ENCODE results near the gene DPH2.

The DPH2 gene

DNA sequence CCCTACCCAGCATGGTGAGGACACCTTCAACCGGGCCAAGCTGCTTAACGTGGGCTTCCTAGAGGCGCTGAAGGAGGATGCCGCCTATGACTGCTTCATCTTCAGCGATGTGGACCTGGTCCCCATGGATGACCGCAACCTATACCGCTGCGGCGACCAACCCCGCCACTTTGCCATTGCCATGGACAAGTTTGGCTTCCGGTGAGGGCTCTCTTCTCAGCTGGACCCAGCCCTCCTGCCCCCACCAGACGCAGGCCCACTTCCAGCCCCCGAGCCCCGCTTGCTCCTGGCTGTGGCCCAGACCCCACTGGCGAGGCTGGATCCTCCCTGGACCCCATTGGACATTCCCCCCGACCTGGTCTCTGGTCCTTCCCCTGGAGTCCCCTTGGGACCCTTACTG, 15.0 kb downstream of the DPH2 start:
- DNase-seq (ENCODE audit: low spot score), result no peak

DNA sequence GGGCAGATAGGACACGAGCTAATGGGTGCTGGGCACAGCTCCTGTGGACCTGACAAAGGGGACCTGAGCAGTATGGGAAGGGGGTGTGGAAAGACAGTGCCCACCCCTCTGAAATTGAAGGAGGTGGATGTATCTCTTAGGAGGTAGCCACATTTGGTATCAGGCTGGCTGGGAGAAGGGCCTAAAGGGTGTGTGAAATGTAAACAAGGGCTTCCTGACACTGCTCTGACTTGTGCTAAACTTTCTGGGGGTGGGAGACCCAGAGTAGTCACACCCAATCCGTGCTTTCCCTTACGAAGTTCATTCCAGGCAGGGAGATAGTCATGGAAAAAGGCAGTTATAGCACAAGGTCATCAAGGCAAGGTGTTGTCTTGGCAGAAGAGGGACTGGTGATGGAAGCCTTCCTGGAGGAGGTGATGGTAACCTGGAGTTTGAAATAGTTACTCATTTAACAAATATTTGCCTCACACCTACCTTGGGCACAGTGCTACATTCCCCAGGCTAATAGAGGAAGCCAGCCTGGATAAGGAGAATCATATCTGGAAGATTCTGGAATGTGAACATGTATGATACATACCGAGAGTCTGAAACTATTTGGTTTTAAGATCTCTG, 16.3 kb downstream of the DPH2 start:
- DNase-seq (ENCODE audit: low spot score), result no peak

DNA sequence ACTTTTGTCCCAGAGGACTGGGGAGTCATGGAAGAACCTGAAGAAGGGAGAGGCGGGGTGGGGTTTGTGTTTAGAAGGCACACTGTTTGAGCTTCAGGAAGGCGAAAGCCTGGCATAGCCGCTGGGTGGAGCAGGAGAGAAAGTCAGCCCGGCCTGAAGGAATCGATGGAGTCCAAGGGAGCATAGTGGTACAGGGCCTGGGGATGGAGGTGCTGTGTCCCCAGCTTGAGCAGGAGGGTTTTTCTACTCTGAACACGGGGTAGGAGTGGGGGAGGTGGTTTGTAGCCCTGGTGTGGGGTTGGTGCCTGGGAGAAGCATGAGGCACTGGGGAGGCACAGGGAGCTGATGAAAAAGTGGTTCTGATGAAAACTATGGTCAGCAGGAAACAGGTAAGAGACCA, 16.9 kb downstream of the DPH2 start:
- no peak for DNase-seq (ENCODE audit: low spot score)

DNA sequence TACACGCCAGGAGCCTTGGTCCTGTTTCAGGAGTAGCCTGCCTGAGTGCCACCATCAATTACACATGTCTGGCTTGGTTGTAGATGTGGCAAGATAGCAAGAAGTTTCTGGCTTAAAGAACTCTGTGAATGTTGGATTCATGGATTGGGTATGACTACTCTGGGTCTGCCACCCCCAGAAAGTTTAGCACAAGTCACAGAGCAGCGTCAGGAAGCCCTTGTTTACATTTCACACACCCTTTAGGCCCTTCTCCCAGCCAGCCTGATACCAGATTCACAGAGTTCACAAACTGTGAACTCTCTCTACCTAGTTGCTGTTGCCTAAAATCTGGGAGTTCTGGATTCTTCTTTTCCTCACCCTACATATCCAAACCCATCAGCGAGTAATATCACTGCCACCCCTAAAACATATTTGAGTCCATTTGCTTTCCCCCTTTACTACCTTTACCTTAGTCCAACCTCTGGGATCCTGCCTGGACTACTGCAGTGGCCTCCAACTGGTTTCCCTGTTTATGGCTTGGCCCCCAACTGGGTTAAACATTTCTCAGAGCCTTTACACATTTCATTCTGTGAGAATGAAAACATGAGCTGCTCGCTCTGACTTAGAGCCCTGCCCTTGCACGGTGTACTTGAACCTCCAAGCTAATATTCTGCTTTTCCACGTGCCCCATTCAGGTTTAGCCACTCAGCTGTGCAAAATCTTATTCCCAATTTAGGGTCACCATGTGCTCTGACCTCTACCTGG, 17.5 kb downstream of the DPH2 start:
- DNase-seq (ENCODE audit: low spot score), result no peak

DNA sequence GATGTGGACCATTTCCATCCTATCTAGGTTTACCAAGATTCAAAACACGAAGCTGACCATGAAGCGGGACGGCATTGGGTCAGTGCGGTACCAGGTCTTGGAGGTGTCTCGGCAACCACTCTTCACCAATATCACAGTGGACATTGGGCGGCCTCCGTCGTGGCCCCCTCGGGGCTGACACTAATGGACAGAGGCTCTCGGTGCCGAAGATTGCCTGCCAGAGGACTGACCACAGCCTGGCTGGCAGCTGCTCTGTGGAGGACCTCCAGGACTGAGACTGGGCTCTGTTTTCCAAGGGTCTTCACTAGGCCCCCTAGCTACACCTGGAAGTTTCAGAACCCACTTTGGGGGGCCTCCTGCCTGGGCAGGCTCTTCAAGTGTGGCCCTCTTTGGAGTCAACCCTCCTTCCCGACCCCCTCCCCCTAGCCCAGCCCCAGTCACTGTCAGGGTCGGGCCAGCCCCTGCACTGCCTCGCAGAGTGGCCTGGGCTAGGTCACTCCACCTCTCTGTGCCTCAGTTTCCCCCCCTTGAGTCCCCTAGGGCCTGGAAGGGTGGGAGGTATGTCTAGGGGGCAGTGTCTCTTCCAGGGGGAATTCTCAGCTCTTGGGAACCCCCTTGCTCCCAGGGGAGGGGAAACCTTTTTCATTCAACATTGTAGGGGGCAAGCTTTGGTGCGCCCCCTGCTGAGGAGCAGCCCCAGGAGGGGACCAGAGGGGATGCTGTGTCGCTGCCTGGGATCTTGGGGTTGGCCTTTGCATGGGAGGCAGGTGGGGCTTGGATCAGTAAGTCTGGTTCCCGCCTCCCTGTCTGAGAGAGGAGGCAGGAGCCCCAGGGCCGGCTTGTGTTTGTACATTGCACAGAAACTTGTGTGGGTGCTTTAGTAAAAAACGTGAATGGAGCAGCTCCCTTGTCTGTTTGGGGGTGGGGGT, 20.7 kb downstream of the DPH2 start:
- no peak for DNase-seq (ENCODE audit: low spot score)

DNA sequence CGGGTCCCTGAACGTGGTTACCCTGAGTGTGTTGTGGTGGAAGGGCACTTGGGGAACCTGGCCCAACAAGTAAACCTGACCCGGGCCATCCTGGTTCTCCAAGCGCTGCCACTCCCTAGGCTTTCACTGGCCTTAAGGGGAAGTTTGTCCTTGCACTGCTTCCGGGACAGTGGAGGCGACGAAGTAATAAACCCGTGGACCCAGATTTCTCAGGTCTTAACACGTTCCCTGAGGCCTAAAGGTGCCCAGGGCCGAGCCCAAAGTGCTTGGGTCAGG, 21.3 kb downstream of the DPH2 start:
- DNase-seq (ENCODE audit: low spot score), result no peak

DNA sequence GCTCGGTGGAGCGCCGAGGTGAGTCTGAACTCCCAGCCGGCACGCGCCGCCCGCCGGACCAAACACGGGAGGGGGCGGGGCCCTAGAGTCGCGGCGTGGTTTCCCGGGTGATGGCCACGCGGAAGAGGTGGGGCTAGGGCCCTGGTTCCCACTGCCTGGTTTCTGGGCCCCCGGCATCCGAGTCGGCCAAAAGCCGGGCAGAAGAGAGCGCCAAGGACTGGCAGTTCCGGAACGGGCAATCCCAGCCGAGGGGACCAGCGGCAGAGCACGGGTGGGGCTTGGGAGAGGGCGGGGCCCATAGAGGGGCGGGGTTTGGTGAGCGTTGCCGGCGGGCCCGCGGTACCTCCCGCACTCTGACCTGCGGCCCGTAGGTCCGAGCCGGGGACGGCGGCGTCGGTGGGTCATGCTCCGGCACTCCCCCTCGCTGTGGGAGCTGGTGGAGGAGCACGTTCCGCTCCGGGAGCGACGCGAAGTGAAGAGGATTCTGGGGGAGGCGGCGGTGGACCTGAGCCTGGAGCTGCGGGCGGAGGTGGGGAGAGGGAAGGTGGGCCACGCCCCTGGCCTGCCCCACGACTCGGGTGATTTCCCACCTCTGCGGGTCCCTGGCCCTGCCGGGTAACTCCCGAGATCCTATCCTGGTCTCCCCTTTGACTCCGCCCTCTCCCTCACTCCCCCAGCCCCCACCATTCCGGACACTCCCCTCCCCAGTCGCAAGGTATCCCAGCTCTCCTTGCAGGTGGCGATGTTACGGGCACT, 21.8 kb downstream of the DPH2 start, which contains the start of gene CCDC24:
CCDC24 (plus strand) TSS at position 124 of the 756 bp plus-strand sequence; CDS start at position 404, 280 bp downstream.
- peak; percentile 85 for DNase-seq (ENCODE audit: low spot score)

DNA sequence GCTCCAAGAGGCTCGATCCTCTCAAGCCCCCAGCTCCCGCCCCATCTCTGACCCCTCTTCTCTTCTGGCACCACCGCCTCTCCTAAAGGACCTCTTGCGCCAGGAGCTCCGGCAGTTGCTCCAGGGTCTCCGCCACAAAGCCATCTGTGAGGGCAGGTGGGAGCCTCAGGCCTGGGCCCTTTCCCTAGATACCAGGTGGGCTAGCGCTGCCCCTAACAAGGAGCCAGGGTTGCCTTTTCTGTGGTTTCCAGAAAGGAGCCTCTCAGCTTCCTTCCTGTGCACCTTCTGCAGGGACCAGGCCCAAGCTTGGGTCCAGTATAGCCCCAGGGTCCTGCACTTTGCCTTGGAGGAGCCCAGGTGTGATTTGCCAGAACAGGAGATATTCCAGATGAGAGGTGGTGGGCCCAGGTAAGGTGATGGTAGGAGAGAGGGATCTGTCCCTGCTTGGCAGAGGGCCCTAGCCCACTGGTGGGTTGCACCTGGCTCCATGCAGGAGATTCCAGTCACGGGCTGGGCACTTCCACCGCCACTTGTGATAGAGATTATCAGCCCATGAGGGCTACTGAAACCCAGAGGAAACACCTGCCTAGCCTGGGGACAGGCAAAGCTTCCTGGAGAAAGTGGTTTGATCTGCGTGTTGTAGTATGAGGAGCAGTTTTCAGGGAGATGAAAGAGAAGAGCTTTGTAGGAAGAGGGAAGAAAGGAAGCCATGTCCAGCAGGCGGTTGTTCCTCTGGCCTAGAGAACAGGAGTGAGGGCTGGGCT, 22.6 kb downstream of the DPH2 start:
- no peak for DNase-seq (ENCODE audit: low spot score)

DNA sequence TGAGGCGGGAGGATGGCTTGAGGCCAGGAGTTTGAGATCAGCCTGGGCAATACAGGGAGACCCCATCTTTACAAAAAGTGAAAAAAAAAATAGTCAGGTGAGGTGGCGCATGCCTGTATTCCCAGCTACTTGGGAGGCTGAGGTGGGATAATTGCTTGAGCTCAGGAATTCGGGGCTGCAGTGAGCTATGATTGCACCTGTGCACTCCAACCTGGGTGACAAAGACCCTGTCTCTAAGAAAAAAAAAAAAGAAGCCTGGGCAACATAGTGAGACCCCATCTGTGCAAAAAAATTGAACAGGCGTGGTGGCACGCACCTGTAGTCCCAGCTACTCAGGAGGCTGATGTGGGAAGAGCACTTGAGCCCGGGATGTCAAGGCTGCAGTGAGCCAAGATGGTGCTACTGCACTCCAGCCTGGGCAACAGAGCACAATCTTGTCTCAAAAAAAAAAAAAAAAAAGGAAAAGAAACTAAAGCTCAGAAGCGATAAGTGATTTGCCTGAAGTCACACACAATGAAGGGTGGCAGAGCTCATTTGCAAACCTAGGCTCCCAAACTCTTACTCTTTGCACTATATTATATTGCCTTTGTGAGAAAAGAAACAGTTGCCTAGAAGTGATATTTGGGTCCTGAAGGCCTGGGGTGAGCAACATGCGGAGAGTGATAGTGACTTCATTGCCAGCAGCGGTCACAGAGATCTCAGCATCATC, 23.6 kb downstream of the DPH2 start:
- no peak for DNase-seq (ENCODE audit: low spot score)

DNA sequence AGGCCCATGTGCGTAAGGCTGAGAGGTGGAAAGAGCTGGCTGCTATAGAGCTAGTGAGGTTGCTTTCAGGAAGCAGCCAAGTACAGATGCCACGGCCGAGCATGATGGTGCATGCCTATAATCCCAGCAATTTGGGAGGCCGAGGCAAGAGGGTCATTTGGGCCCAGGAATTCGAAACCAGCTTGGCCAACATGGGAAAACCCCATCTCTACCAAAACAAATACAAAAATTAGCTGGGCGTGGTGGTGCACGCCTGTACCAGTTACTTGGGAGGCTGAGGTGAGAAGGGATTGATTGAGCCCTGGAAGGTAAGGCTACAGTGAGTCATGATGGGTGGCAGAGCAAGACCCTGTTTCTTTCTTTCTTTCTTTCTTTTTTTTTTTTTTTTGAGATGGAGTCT, 24.3 kb downstream of the DPH2 start:
- DNase-seq (ENCODE audit: low spot score), result no peak

DNA sequence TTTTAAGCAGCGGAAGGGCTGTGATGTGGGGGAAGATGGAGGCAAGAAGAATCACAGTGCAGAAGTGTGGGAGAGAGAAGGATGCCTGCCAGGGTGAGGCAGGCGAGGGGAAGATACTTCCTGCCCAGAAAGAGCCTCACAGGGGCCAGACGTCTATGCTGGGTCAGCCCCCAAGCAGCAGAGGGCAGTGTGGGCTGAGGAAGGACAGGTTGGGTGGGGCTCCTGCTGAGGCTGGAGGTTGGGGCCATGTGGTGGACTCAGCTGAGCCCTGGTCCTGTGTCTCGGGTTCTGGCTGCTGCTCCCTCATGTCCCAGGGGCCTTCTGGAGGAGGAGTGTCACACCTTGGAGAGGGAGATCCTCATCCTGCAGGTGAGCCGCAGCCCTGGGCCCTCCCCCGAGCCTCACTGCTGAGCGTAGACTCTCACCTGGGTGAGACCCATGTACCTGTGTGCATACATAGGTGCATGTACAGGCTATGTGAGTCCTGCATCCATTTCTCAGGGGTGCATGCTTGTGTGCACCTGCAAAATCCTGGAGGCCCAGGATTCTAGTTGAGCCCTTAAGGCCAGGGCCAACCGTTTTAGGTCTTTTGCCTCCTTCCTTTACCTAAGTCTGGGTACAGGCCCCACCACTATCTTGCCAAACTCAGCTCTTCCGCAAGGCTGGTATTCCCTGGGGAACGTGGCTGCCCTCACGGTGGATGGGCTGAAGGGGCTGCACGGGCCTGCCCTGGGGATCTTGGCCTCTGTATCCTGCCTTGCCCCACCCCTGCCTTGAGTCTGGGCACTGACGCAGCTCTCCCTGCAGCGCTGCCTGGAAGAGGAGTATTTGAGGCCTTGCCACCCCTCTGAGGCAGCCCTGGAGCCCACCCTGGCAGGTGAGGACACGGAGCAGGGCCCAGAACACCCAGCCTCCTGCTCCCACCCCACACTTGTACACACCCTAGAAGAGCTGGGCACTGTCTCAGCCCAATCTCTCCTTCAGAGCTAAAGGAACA, 25.3 kb downstream of the DPH2 start:
- DNase-seq (ENCODE audit: low spot score), result no peak

DNA sequence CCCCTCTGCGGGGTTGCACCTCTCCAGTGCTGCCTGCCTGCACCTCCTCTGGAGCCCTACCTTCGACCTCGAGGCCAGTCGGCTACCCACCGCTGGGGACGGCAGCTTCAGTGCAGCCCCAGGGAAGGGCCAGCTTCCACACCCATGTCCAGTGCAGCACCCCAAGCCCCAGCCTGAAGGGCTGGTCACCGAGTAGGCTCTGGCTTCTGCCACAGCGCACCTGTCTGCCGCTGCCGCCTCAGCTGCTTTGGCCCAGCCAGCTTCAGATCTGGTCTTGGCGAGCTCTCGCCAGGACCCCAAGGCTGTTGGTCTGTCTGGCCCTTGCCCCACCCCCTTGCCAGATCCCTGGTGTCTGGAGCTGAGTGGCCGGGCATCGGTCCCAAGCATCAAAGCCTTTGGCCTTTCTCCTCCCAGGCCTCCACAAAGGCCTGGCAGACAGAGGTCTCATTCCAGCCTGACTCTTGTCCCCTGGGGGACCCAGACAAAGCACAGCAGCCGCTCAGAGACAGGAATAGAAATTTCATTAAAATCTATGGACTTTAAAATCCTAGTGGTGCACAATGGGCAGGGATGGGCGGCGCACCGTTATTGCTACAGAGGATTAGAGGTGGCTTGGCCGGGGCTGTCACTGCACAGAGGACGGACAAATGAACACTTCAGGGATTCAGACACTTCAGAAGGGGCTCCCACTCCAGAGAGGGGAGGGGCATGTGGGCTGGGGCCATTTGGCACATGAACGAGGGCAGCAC, 26.3 kb downstream of the DPH2 start:
- DNase-seq (ENCODE audit: low spot score), result no peak

DNA sequence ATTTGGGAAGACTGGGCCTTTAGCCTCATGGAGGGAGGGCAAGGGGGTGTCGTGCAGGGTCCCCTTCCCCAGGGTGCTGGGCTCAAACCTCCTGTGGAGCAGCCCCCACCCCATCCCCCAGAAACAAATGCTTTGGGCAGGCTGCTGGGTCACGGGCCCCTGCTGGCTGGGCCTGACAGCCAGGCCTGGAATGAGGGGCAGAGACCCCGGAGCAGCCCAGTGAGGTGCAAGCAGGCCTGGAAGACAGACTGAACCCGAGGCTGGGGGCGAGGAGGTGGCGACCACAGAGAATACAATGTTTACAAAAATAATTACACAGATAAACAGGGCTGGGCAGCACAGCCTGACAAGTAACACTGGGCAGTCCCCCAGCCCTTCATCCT, 26.9 kb downstream of the DPH2 start:
- DNase-seq (ENCODE audit: low spot score), result no peak

DNA sequence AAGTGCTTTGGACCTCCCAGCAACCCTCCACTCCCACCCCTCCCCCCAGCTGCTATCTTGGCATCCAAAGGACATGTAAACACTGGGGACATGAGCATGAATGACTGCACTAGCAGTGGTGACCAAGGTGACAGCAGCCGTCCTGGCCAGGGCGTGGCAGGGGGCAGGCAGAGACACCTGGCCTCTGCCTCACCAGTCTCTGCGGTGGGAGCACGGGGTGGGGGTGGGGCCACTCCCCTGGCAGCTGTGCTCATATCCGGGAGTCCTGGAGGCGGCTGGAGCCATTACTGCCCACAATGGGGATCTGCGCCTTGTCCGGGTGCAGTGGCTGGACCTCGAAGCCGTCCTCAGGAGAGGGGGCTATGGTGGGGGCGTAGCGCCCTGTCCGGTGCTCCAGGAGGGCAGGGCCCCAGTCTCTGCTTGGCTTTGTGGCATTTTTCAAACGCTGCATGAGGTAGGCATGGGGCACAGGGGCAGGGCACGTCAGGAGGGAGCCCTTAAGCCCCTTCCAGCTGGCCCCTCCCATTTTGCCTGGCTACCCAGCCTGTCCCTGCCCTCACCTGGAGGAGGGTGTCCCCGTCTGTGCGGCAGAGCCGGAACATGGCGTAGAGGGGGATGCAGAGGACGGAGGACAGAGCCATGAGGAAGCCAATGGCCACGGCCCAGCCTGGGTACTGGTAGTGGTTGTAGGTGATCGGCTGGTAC, 27.6 kb downstream of the DPH2 start:
- no peak for DNase-seq (ENCODE audit: low spot score)

DNA sequence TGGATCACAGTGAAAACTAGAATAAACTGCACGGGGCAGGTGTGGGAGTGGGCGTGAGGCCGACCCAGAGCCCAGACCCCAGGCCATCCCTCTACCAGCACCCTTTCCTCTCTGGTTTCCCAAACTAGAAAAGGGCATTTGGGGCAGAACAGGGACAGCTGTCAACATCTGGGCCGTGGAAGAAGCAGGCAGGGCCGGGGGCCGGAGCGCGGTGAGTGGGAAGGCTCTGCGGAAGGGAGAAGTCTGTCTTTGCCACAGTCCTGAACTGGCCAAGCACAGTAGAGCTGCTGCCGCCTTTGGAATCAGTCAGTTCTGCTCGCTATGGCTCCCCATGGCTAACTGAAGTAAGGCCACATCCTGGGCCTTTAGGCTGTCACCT, 28.2 kb downstream of the DPH2 start:
- DNase-seq (ENCODE audit: low spot score), result no peak

DNA sequence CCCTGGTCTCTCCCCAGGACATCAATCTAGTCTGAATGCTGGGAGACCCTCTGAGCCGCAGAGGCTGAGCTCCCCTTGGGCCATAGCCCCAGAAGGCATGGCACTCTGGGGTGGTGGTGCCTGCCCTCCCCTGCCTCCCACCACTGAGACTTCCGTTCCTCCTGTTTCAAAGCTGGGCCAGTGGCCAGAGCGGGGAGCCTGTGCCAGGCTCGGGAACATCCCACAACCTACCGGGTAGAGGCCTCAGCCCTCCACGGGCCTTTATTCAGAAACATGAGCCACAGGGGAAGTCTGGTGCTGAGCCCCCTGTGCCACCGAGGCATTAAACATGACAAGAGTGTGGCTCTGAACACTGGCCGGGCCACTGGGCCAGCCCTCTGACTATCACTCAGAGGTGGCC, 29.6 kb downstream of the DPH2 start:
- DNase-seq (ENCODE audit: low spot score), result no peak

DNA sequence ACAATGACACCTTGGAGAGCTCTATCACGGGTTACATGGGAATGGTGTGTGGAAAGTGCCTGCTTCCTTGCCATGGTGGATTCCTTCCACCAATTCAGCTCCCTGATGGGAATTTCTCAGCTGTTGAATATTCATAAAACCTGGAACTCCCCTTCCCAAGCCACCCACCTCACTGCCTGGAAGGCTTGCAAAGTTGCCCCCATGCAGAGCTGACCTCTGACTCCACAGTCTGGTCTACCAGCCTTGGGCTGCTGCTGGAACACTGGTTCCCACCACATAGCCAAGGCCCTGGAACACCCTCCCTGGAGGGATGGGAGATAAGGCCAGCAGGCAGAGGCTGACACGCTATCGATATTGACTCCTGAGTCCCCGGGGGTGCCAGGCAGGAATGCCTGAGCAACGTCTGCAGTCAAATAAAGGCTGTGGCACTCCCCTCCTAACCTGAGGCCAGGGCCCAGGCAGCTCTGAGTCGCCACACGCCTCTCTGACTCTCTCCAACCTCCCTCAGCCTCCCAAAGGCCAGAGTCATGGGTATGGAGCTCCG, 30.4 kb downstream of the DPH2 start:
- DNase-seq (ENCODE audit: low spot score), result no peak

DNA sequence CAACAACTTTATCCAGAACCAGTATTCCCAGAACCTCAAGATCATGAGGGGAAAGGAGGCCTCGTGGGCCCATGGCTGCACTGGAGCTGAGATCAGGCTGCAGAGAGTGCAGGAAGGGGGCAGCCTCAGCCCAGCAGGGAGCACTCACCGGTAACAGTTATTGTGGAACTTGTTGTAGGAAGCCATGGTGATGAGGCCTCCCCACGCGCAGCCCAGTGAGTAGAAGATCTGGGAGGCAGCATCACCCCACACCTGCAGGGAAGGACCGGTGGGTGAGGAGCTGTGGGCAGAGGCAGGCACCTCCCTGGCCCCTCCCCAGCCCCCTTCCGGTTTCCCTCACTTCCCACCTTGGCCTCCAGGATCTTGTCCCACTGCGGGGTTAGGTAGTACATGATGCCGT, 32.4 kb downstream of the DPH2 start:
- no peak for DNase-seq (ENCODE audit: low spot score)
